ENCODE measurements around the gene SHC3.

Gene SHC3

GRCh38 chr9:89153232-89154017 is 25.2 kb downstream of the SHC3 start:
- DNase-seq = no peak

GRCh38 chr9:89149726-89150125 is 28.9 kb downstream of the SHC3 start:
- DNase-seq = no peak

- DNase-seq = no peak
Observed at GRCh38 chr9:89145097-89145496, 33.5 kb downstream of the SHC3 start.

DNA sequence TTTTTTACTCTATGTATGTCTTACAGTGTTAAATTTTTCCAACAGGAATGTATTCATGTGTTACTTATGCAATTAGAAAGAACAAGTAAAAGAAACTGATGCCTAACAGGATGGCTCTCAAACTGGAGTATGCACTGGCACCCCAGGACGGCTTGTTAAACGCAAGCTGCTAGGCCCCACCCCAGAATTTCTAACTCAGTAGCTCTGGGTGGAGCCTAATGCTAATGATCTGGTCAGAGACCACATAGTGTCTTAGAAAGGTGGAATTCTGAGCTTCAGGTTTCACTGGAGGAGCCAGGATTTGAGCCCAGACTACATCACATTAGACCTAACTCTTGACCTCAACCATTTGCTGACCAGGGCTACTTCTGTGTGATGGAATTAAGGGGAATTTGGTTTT is 34.4 kb downstream of the SHC3 start:
- no peak for DNase-seq

DNA sequence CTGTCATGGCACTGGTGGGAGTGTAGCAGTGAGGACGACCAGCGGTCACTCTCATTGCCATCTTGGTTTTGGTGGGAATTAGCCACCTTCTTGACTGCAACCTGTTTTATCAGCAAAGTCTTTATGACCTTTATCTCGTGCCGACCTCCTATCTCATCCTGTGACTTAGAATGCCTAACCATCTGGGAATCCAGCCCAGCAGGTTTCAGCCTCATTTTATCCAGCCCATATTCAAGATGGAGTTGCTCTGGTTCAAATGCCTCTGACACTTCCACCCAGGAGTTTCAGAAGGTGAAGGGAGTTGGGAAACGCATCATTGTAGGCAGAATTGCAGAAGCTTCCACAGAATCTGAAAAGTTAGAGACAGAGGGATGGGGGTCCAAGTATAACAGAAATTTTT is 35.4 kb downstream of the SHC3 start:
- no peak for DNase-seq

DNA sequence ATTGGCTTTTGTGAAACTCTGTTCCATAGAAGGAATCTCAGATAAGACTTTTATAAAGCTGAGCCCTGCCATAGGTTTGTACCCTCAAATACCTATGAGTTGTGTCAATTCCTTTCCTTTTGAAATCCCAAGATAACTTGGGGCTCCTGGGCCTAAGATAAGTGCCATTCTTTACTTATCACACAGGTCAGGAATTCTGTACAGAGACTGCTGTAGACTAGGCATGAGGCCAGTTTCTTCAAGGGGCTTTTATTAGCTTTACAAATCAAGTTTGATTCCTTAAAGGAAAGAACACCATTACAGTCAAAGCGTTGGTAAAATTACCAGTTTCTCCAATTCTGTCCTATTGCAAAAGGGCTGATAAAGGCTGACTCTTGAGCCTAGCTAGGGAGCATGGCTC is 39.2 kb downstream of the SHC3 start:
- DNase-seq = no peak

DNA sequence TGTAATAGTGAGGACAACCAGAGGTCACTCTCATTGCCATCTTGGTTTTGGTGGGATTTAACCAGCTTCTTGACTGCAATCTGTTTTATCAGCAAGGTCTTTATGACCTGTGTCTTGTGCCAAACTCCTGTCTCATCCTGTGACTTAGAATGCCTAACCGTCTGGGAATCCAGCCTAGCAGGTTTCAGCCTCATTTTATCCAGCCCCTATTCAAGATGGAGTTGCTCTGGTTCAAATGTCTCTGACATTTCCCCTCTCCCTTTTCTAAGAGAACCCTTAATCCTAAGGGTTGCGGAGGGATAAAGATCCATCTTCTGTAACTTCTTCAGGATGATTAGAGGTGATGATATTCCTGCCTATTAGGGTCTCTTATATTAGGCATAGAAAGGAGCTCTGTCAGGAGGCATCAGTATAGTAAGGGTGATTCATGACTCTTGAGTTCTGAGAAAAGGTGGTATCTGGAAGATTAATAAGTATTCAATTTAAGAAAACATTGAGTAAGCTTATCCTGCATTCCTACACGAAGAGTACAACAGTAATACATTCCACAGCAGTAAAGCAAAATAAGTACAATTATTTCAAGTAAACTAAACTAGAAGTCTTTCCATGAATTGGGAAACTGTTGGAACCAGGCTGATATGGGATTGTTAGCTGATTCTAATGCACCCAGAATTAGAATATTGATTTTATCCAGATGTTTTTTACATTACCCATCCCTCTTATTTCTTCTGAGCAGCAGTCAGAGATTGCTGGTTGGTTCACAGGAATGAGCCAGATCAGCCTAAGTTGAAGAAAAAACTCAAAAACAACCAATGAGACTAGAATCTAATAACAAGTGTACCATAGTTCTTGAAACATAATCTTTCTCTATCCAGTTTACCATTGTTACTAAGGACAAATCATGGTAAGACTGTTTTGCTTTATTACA is 39.9 kb downstream of the SHC3 start:
- no peak for DNase-seq

- no peak for DNase-seq
Observed at GRCh38 chr9:89137542-89138462, 40.8 kb downstream of the SHC3 start.

- DNase-seq = no peak
Observed at GRCh38 chr9:89135591-89136166, 42.9 kb downstream of the SHC3 start.

DNA sequence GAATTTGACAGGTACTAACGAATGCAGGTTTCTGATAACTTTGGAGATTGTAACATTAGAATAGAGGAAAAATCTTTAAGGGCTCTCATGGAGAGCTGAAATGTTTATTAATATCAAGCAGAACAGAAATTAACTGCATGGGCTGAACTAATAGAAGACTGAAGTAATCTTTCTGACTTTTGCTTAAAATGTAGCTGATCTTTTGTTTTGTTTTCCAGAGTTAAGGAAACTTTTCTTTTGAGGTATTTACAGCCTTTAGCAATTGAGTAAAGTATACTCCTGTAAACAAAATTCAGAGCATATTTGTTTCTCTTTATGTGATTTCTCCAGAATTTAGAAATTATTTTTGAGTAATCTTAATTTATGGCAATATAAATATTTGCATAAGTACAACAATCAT is 43.9 kb downstream of the SHC3 start:
- no peak for DNase-seq

DNA sequence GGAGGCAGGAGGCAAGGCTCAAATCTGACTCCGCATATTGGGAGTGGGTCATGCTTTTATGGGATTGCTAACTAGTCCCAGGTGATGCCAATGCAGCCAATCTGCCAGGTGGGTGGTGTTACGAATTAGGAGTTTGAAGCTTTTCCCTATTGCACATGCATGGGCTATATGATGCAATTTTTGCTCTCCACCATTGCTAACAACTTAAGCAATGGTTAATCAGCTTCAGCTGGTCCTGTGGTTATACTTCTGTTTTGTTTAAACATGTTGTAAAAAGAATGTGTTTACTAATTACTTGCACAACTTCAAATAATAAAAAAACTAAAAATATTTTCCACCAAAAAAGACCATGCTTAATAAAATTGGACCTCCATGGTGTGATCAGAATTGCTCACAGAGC is 55.7 kb downstream of the SHC3 start:
- no peak for DNase-seq

- DNase-seq = no peak
Observed at GRCh38 chr9:89120704-89121103, 57.9 kb downstream of the SHC3 start.

DNA sequence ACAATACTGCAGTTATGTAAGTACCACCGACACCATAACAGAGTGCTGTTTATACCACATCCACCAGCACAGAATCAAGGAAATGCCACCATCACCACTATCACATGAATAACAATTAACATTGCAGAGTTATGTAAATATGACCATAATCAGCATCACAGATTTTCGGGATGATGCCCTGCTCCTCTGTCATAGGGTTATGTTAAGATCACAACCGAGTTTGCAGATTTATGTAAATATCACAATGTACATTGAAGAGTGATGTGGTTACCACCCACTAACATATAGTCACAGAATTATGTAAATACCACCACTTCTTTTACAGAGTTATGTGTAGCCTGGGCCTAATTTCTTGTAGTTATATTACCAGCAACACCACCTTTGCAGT is 61.8 kb downstream of the SHC3 start:
- DNase-seq = no peak

- no peak for DNase-seq
Observed at GRCh38 chr9:89116064-89116804, 62.4 kb downstream of the SHC3 start.

DNA sequence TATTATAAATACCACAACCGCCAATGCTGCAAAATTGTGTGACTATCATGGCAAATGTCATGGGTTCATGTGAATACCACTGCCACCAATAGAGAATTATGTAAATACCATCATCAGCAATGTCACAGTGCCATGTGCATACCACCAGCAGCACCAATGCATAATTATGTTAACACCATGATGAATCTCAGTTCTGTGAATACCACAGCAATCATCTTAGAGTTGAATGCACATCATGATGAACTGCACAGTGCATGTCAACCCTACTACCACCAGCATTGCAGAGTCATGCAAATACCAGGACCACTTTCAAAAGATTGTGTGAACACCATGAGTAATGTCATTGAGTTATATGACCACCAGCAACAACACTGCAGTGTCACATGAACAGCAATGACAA is 63.2 kb downstream of the SHC3 start:
- DNase-seq = no peak

- DNase-seq = no peak
Observed at GRCh38 chr9:89114741-89115140, 63.9 kb downstream of the SHC3 start.

DNA sequence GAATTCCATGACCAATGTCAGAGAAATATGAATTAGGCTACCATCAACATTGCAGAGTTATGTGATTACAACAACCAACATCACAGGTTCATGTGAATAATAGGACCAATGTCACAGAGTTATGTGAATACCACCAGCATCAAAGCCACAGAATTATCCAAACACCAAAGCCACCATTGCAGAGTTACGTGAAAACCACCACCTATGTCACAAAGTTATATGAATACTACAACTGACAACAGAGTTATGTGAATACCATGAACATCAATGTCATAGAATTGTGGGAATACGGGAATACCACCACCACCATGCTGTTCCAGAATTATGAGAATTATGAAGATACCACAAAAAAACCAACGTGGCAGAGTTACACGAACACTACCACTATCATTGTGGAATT is 64.8 kb downstream of the SHC3 start:
- DNase-seq = no peak

- no peak for DNase-seq
Observed at GRCh38 chr9:89112243-89112642, 66.4 kb downstream of the SHC3 start.

DNA sequence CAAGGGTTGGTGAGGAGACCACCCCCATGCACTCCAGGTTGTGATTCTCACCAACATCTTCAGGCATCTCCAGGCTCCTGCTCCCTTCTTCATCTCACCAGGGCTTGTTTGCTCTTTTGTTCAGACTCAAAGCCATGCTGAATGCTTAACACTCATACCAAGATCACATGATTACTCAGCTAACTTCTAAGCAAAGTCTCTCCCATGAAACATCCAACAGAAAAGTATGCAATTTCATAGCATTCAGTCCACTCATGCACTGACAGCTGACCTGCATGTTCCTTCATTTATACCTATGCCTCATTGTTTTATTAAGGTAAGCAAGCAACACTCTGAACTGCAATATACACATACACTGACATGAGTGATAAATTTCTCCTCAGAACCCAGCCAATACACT is 69.0 kb downstream of the SHC3 start:
- DNase-seq = no peak

GRCh38 chr9:89107406-89107805 is 71.2 kb downstream of the SHC3 start:
- no peak for DNase-seq

DNA sequence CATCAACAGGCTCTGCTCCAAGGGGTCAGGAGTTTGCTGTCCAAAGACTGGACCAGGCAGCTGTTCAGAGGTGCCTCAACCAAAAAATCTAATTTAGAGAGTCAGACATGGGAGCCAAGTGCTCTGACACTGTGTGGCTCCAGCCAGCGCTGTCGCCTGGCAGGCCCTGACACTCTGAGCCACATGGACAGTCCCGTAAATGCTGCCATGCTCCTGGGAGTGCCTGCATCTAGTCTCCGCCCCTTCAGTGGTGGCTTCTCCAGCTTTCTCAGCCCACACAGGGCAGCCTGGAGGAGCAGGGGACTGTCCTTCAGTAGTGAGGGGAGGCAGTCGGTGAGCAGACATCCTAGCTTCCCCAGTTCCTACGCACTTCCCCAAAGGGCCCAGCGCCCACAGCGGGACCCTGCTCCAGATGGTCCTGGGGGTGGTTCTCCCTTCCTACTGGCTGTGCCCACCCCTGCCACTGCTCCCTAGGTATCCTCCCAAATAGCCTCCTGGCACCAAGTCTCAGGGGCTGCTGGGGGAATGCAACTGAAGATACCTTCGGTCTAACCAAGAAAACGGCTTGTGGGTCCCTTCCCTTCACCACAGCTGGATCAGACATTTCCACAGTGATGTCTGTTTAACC is 72.3 kb downstream of the SHC3 start:
- DNase-seq = no peak

DNA sequence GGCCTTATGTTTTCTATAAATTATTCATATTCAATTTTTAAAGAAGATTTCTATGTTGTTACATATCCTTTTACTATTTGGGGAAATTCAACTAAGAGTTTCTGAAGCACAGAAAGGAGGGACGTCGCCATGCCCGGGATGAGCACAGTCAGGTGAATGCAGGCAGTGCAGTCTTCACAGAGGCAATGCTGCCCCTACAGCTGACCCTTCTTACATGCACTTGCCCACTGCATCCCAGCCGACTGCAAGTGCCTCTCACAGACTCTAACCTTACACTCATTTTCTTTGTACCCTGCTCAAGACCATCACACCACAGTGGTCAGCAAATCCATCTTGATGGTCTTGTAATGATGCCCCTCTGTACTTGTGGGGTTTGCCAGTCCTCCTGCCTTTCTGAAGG is 73.8 kb downstream of the SHC3 start:
- no peak for DNase-seq

Data from NCI-H345 (cell line).